ENCODE measurements around the gene WDPCP.

Gene WDPCP

DNA sequence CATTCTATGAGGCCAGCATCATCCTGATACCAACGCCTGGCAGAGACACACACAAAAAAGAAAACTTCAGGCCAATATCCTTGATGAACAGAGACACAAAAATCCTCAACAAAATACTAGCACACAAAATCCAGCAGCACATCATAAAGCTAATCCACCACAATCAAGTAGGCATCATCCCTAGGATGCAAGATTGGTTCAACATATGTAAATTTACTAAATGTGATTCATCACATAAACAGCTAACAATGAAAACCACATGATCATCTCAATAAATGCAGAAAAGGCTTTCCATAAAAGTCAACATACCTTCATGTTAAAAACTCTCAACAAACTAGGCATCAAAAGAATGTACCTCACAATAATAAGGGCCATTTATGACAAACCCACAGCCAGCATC, 65.3 kb downstream of the WDPCP start:
- Histone ChIP-seq H3K4me3 (ENCODE audit: low read depth in 1 of 2, low read length in 1 of 2) (no peak overlapping the region), H3K4me1 (ENCODE audit: control insufficient read depth in 1 of 2, insufficient read depth in 1 of 2, low read depth in 1 of 2, low read length in 1 of 2) (no peaks in the 10 kb centered on the region), H3K27ac (no peak overlapping the region), H3K36me3 (no peaks in the 10 kb centered on the region), H3K27me3 (no peaks in the 10 kb centered on the region), H3K9me3 (no peaks in the 10 kb centered on the region)
- TF ChIP-seq, protein P1, sequence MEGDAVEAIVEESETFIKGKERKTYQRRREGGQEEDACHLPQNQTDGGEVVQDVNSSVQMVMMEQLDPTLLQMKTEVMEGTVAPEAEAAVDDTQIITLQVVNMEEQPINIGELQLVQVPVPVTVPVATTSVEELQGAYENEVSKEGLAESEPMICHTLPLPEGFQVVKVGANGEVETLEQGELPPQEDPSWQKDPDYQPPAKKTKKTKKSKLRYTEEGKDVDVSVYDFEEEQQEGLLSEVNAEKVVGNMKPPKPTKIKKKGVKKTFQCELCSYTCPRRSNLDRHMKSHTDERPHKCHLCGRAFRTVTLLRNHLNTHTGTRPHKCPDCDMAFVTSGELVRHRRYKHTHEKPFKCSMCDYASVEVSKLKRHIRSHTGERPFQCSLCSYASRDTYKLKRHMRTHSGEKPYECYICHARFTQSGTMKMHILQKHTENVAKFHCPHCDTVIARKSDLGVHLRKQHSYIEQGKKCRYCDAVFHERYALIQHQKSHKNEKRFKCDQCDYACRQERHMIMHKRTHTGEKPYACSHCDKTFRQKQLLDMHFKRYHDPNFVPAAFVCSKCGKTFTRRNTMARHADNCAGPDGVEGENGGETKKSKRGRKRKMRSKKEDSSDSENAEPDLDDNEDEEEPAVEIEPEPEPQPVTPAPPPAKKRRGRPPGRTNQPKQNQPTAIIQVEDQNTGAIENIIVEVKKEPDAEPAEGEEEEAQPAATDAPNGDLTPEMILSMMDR (IDR thresholded peaks at IDR 0.05), result no peak

DNA sequence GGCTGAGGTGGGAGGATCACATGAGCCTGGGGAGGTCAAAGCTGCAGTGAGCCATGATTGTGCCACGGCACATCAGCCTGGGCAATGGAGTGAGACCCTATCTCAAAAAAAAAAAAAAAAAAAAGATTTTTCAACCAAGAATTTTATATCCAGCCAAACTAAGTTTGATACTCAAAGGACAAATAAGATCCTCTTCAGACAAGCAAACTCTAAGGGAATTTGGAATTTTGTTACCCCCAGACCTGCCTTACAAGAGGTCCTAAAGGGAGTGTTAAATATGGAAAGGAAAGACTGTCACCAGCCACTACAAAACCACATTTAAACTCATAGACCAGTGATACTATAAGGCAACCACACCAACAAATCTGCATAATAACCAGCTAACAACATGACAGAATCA, 67.5 kb downstream of the WDPCP start:
- Histone ChIP-seq H3K27ac (no peak overlapping the region), H3K4me3 (ENCODE audit: low read depth in 1 of 2, low read length in 1 of 2) (no peak overlapping the region), H3K27me3 (no peaks in the 10 kb centered on the region), H3K9me3 (no peaks in the 10 kb centered on the region), H3K36me3 (no peaks in the 10 kb centered on the region), H3K4me1 (ENCODE audit: control insufficient read depth in 1 of 2, insufficient read depth in 1 of 2, low read depth in 1 of 2, low read length in 1 of 2) (no peaks in the 10 kb centered on the region)
- TF ChIP-seq, protein P1 (IDR thresholded peaks at IDR 0.05), result no peak

DNA sequence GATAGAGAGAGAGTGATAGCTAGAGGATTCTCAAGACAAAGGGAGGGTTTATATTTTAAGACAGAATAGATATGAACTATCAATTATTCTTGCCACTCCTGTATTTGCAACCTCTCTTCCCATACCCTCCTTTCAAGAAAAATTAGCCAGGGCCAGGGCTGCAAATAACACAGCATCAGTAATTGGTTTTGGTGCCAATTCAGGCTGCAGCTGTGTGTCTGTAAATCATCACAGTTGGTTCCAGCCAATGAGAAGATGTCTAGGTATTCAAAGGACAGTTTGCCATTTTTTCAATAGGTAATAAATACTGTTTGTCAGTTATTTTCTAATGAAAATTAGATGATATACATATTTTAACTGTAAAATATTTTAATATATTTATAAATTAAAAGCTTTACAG, 73.5 kb downstream of the WDPCP start:
- no peaks in the 10 kb centered on the region for H3K27me3 ChIP-seq
- no peaks in the 10 kb centered on the region for H3K36me3 ChIP-seq
- H3K4me3 ChIP-seq (ENCODE audit: low read depth in 1 of 2, low read length in 1 of 2), result no peak overlapping the region
- TF ChIP-seq, protein P1 (IDR thresholded peaks at IDR 0.05), result no peak
- H3K9me3 ChIP-seq, result no peaks in the 10 kb centered on the region
- no peak overlapping the region for H3K27ac ChIP-seq
- no peaks in the 10 kb centered on the region for H3K4me1 ChIP-seq (ENCODE audit: control insufficient read depth in 1 of 2, insufficient read depth in 1 of 2, low read depth in 1 of 2, low read length in 1 of 2)

GRCh38 chr2:63514237-63514716, 74.0 kb downstream of the WDPCP start:
- no peaks in the 10 kb centered on the region for H3K36me3 ChIP-seq
- no peak overlapping the region for H3K4me3 ChIP-seq (ENCODE audit: low read depth in 1 of 2, low read length in 1 of 2)
- TF ChIP-seq, protein P1 (IDR thresholded peaks at IDR 0.05), result no peak
- H3K27ac ChIP-seq, result no peak overlapping the region
- H3K27me3 ChIP-seq, result no peaks in the 10 kb centered on the region
- no peaks in the 10 kb centered on the region for H3K4me1 ChIP-seq (ENCODE audit: control insufficient read depth in 1 of 2, insufficient read depth in 1 of 2, low read depth in 1 of 2, low read length in 1 of 2)
- no peaks in the 10 kb centered on the region for H3K9me3 ChIP-seq

DNA sequence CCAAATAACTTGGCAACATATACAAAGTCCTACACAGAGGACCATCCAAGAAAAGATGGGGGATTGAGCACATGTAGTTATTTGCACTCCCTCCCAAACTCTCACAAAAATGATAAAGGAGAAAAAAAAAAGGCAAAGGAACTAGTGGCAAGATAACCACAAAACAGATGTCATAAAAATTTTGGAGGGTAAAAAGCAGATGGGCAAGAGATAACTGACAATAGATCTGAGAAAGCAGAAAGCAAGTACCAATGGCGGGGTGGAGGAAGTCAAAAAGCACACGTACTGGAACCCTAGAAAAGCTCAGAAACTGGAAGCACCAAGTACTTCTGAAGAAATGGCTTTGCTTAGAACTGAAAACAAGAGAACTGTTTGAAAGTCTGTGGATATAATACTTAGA, 82.0 kb downstream of the WDPCP start:
- Histone ChIP-seq H3K36me3 (no peaks in the 10 kb centered on the region), H3K9me3 (no peaks in the 10 kb centered on the region), H3K27ac (no peak overlapping the region), H3K27me3 (no peaks in the 10 kb centered on the region), H3K4me3 (ENCODE audit: low read depth in 1 of 2, low read length in 1 of 2) (no peak overlapping the region), H3K4me1 (ENCODE audit: control insufficient read depth in 1 of 2, insufficient read depth in 1 of 2, low read depth in 1 of 2, low read length in 1 of 2) (no peaks in the 10 kb centered on the region)
- TF ChIP-seq, protein P1 (IDR thresholded peaks at IDR 0.05), result no peak

GRCh38 chr2:63503818-63504217, 84.5 kb downstream of the WDPCP start:
- no peaks in the 10 kb centered on the region for H3K4me1 ChIP-seq (ENCODE audit: control insufficient read depth in 1 of 2, insufficient read depth in 1 of 2, low read depth in 1 of 2, low read length in 1 of 2)
- TF ChIP-seq, protein P1 (IDR thresholded peaks at IDR 0.05), result no peak
- no peaks in the 10 kb centered on the region for H3K27me3 ChIP-seq
- H3K4me3 ChIP-seq (ENCODE audit: low read depth in 1 of 2, low read length in 1 of 2), result no peak overlapping the region
- no peaks in the 10 kb centered on the region for H3K9me3 ChIP-seq
- H3K27ac ChIP-seq, result no peak overlapping the region
- H3K36me3 ChIP-seq, result no peaks in the 10 kb centered on the region
